Breast epithelium (tissue), 3 donors: ENCODE measurements around the gene ARHGAP8.

ENCODE experiments used
- CTCF ChIP-seq, 3 donors: fragments of 450-650 bp; IDR thresholded peaks; one replicate each; pipeline ENCODE4 v1.5.1; 2016 to 2017; ENCODE audit warnings: antibody characterized with exemption in 3 of 3, mild to moderate bottlenecking in 3 of 3, moderate library complexity in 3 of 3
- POLR2AphosphoS5 ChIP-seq, 3 donors: sonication (generic); formaldehyde crosslinking; IDR thresholded peaks; one replicate each; pipeline ENCODE4 v1.6.1; 2017; ENCODE audit warnings: antibody characterized with exemption in 3 of 3

GRCh38 chr22:44773082-44773481 lies 20.7 kb downstream of the ARHGAP8 start:
- TF ChIP-seq CTCF (IDR thresholded peaks at IDR 0.05) = no peak
- no peak for TF ChIP-seq POLR2AphosphoS5 (IDR thresholded peaks at IDR 0.05)
